NCI-H187 treated with DMSO at 0.1 percent for 48 hours (cell line): ENCODE measurements around the gene CROCC.
"Not testable (repeated sequence)": the region's sequence is repeated elsewhere in the genome, so short reads cannot be mapped to it uniquely, and the experiment has no call there.

Experiments used
- DNase-seq: peaks from one replicate; lab custom pipeline; 2025; lab: John Stamatoyannopoulos, UW

Gene CROCC

GRCh38 chr1:16897653-16898052 is 24.1 kb upstream of the CROCC start:
- DNase-seq, result not testable (repeated sequence)

GRCh38 chr1:16898298-16898697 is 23.4 kb upstream of the CROCC start:
- DNase-seq, result not testable (repeated sequence)

GRCh38 chr1:16899020-16899419 is 22.7 kb upstream of the CROCC start:
- DNase-seq, result not testable (repeated sequence)

GRCh38 chr1:16900751-16901150 is 21.0 kb upstream of the CROCC start:
- DNase-seq, result no peak

- not testable (repeated sequence) for DNase-seq
Measured at GRCh38 chr1:16901371-16901770, 20.4 kb upstream of the CROCC start.

- DNase-seq, result no peak
Measured at GRCh38 chr1:16903054-16903453, 18.7 kb upstream of the CROCC start.

GRCh38 chr1:16903458-16903796 is 18.3 kb upstream of the CROCC start:
- no peak for DNase-seq

GRCh38 chr1:16904560-16905109 is 17.1 kb upstream of the CROCC start:
- DNase-seq, result peak; percentile 92

GRCh38 chr1:16905110-16905867 is 16.4 kb upstream of the CROCC start:
- DNase-seq, result peak; percentile 72

- no peak for DNase-seq
Measured at GRCh38 chr1:16905868-16906702, 15.6 kb upstream of the CROCC start.

GRCh38 chr1:16906873-16907272 is 14.9 kb upstream of the CROCC start:
- DNase-seq, result no peak

- no peak for DNase-seq
Measured at GRCh38 chr1:16907870-16908758, 13.6 kb upstream of the CROCC start.

- DNase-seq, result not testable (repeated sequence)
Measured at GRCh38 chr1:16911851-16912721, 9.6 kb upstream of the CROCC start.

GRCh38 chr1:16912742-16913141 is 9.0 kb upstream of the CROCC start:
- not testable (repeated sequence) for DNase-seq

- no peak for DNase-seq
Measured at GRCh38 chr1:16913181-16913832, 8.4 kb upstream of the CROCC start.

- DNase-seq, result peak; percentile 64
Measured at GRCh38 chr1:16913833-16914662, 7.7 kb upstream of the CROCC start.

- DNase-seq, result not testable (repeated sequence)
Measured at GRCh38 chr1:16914928-16915626, 6.7 kb upstream of the CROCC start.

GRCh38 chr1:16915627-16915973 is 6.1 kb upstream of the CROCC start:
- DNase-seq, result no peak
